Mesodermal cell (in vitro differentiated cells): ENCODE measurements around the gene TOX2.

Experiments used
- H3K27ac ChIP-seq: 2 replicates; pipeline ENCODE4 v1.7.0; 2013; ENCODE audit warnings: mild to moderate bottlenecking, low read depth, low read length, moderate library complexity; ENCODE audit not compliant: severe bottlenecking
- H3K36me3 ChIP-seq: 2 replicates; pipeline ENCODE4 v1.7.1; 2013; ENCODE audit warnings: mild to moderate bottlenecking, low read length, moderate library complexity; ENCODE audit not compliant: control insufficient read depth, insufficient read depth
- H3K4me1 ChIP-seq: one replicate; pipeline ENCODE4 v1.7.1; 2013; ENCODE audit warnings: mild to moderate bottlenecking, low read length; ENCODE audit not compliant: insufficient read depth, control insufficient read depth, poor library complexity, severe bottlenecking
- H3K4me3 ChIP-seq: 2 replicates; pipeline ENCODE4 v1.7.0; 2013; ENCODE audit warnings: low read length, control low read depth, mild to moderate bottlenecking; ENCODE audit not compliant: insufficient read depth, poor library complexity, severe bottlenecking; ENCODE audit errors: extremely low read depth
- H3K9me3 ChIP-seq: 2 replicates; pipeline ENCODE4 v1.7.1; 2013; ENCODE audit warnings: mild to moderate bottlenecking, low read length, moderate library complexity; ENCODE audit not compliant: control insufficient read depth
- WGBS, 2 experiments: methylation state at CpG; one replicate each; pipeline ENCODE4 v1.1.5; 2013; ENCODE audit warnings: missing lambda C conversion rate in 2 of 2; ENCODE audit not compliant: insufficient coverage in 2 of 2; 5-methylcytosine and 5-hydroxymethylcytosine counted together

Gene TOX2

DNA sequence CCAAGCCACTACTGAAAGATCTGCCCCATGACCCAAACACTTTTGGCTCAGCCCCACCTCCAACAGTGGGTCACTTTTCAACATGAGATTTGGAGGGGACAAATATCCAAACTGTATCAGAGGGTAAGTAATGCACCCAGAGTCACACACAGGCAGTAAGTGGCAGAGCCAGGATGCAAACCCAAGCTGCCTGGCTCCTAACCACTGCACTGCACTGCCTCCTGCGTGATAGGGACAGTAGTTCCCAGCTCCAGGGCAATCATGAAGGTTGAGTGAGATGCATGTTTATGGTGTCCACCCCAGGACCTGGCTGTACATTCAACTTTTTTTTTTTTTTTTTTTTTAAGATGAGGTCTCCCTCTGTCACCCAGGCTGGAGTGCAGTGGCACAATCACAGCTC, 88.2 kb downstream of the TOX2 start:
- Histone ChIP-seq H3K36me3 (no peaks in the 10 kb centered on the region), H3K4me1 (no peaks in the 10 kb centered on the region), H3K27ac (no peak overlapping the region), H3K9me3 (no peaks in the 10 kb centered on the region), H3K4me3 (no peak overlapping the region)
- 83% methylated on average over 1 of the region's 1 CpG; no CpG with 5 or more reads in 1 of the 2 experiments for WGBS, 2 experiments

DNA sequence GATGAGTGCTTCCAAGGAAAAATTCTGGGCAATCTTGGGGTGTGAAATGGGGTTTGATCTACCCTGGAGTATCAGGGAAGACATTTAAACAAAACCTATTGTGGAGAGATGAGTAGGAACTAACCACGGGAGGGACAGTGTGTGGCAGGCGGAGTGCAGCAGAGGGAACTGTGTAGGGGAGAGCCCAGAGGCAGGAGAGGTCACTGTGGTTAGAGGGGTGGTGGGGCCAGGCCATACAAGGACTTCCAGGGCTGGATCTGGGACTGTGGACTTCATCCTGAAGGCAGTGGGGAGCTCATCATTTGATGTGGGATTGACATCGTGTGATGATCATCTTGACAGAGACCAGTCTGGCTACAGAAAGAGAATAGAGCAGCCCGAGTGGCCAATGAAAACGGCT, 89.0 kb downstream of the TOX2 start:
- Histone ChIP-seq H3K4me1 (no peaks in the 10 kb centered on the region), H3K4me3 (no peak overlapping the region), H3K27ac (no peak overlapping the region), H3K9me3 (no peaks in the 10 kb centered on the region), H3K36me3 (no peaks in the 10 kb centered on the region)
- WGBS, 2 experiments, result 83% methylated on average over 2 to 5 of the region's 5 CpGs

DNA sequence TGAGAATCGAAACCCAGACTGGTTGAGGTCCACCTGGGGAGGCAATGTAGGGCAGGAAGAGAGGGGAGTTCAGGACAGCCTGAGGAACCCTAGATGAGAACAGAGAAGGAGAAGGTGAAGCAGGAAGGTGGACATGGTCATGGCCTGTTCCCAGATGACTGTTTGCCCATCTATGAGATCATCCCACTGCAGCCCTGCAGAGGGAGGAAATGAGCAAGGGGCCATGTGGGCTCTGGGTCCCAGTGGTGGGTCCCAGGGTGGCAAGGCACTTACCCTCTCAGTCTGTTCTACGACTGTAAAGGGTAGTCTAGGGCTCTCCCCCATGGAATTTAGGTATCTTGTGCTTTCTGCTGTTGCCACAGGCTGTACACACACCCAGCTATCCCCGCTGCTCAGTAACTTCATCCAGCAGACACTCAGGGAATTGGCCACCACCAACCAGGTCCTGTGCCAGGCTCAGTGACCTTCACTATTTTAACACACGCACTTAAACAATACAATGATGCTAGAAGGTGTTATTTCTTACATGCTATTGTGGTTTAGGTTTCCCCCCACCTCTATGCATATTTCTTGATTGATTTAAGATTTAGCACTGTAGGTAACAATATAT, 89.8 kb downstream of the TOX2 start:
- Histone ChIP-seq H3K27ac (no peak overlapping the region), H3K4me1 (no peaks in the 10 kb centered on the region), H3K4me3 (no peak overlapping the region), H3K36me3 (no peaks in the 10 kb centered on the region), H3K9me3 (no peaks in the 10 kb centered on the region)
- WGBS, 2 experiments, result 72 to 88% methylated on average over 2 to 3 of the region's 4 CpGs

DNA sequence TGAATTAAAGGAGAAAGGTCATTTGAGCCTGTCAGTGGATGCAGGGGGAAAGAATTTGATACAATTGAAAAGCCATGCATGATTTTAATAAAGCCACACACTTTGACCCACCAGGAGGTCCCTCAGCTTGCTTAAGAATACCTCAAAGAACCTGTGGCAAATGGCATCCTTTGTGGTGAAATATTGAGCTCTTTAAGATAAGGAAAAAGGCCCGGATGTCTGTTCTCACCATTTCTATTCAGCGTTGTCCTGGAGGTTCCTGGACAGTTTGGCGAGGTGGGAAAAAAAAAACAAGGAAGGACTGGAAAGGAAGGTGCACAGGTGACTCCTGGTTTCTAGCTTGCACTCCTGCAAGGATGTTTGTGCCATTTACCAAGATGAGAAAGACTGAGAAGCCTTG, 91.0 kb downstream of the TOX2 start:
- WGBS, 2 experiments, result 76 to 97% methylated on average over 3 of the region's 3 CpGs
- no peak overlapping the region for H3K27ac ChIP-seq
- H3K36me3 ChIP-seq, result no peaks in the 10 kb centered on the region
- no peak overlapping the region for H3K4me3 ChIP-seq
- no peaks in the 10 kb centered on the region for H3K4me1 ChIP-seq
- H3K9me3 ChIP-seq, result no peaks in the 10 kb centered on the region

DNA sequence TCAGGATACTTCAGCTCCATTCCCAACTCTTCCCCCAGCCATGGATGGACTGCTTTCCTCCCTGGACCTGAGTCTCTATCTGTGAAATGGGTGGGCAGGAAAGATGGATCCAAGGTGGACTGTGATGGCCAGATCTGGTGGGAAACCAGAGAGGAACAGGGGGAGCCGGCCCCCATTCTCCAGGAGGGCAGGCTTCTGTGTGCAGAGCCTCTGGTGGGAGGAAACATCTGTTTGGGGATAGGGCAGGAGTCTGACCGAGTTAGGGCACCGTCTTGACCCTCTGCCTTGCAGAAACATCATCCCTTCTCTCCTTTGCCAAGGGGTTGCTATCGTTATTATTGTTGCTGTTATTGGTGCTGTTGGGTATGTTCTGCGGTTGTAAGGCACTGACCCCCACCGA, 91.5 kb downstream of the TOX2 start:
- Histone ChIP-seq H3K36me3 (no peaks in the 10 kb centered on the region), H3K27ac (no peak overlapping the region), H3K9me3 (no peaks in the 10 kb centered on the region), H3K4me1 (no peaks in the 10 kb centered on the region), H3K4me3 (no peak overlapping the region)
- 100% methylated on average over 1 to 3 of the region's 6 CpGs for WGBS, 2 experiments

DNA sequence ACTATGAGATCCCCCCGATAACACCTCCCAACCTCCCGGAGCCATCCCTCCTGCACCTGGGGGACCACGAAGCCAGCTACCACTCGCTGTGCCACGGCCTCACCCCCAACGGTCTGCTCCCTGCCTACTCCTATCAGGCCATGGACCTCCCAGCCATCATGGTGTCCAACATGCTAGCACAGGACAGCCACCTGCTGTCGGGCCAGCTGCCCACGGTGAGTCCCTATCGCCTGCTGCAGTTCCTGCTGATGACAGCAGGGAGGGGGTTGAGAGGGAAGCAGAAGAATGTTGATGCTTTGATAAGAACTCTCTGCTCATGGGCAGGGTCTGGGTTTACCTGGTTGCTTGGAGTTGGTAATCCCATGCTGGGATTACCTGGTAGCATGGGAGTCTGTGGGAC, 91.9 kb downstream of the TOX2 start:
- Histone ChIP-seq H3K4me1 (no peaks in the 10 kb centered on the region), H3K9me3 (no peaks in the 10 kb centered on the region), H3K4me3 (no peak overlapping the region), H3K36me3 (no peaks in the 10 kb centered on the region), H3K27ac (no peak overlapping the region)
- WGBS, 2 experiments, result 93 to 98% methylated on average over 7 to 9 of the region's 9 CpGs

DNA sequence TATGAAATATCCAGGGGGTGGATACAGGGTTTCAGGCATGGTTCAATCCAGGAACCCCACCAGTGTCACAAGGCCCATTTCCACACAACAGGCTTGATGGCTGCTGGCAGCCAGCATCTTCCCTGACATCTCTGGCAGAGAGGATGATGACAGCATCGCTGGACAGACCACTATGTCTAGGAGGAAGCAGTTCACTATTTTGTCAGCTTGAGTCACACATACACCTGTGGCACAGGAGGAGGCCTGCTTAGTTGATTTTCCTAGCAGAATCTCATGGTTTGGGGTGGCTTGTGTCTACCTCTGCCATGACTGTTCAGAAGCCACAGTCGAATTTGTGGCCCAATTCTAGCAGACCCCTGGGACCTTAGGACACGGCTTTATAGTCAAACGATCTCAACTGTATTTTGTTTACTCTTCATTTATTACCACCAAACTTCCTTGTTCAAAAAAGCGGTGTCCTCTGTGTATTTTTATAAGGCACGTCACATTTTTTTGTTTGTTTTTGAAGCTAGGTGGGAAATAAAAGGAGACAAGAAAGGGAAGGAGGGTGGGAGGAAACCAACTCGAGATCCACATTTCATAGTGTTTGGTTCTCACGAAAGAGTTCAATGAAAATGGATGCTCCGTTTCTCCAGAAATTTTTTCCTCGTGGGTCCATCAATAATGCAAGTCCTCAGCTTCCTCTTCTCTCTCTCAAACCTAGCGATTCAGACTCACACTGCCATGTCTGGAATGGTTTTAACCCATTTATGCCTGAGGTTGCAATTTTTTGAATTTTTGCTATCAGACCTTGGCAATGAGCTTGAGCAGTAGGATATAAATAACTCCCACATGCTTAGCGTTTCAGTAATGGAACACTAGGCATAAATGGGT, 94.4 kb downstream of the TOX2 start:
- H3K4me1 ChIP-seq, result no peaks in the 10 kb centered on the region
- no peaks in the 10 kb centered on the region for H3K9me3 ChIP-seq
- H3K4me3 ChIP-seq, result no peak overlapping the region
- 94 to 99% methylated on average over 7 of the region's 12 CpGs for WGBS, 2 experiments
- no peaks in the 10 kb centered on the region for H3K36me3 ChIP-seq
- no peak overlapping the region for H3K27ac ChIP-seq

DNA sequence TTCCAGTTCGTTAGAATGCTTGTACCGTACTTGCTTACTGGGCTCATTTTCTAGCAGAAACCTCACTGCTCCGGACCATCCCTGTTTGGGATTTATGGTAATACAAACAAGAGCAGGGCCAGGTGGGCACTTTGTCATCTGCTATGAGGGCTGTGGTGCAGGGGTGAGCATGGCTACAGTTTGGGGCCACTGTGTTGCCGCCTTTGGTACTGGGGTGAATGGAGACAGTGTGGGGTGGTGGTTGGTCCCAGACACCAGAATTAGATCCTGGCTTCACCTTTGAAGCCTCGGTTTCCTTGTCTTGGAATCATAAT, 95.0 kb downstream of the TOX2 start:
- 84 to 91% methylated on average over 5 of the region's 5 CpGs for WGBS, 2 experiments
- H3K36me3 ChIP-seq, result no peaks in the 10 kb centered on the region

DNA sequence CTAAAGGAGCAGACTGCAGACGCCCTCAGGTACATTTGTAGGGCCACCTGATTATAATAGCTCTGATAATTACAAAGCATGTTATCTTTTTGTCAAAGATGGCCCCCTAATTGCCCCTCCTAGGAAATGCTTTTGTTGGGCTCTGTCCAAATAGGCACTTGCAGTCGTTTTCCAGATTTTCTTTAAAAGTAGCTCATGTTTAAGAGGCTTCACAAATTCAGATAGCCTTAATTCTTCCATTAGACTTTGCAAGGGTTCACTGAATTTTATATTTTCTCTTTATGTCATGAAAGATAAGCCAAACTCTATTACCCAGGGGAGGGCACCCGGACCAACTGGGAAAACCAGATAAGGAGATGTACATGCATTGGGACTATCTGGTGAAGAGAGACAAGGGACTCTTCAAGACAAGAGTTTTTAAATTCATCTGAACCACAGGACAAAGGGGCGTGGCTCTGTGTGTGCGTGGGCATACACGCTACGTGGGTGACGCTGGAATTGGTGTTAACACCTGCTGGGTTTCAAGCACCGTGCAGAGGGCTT, 95.6 kb downstream of the TOX2 start:
- H3K36me3 ChIP-seq, result no peaks in the 10 kb centered on the region
- WGBS, 2 experiments, result 83 to 94% methylated on average over 6 to 8 of the region's 9 CpGs
- no peaks in the 10 kb centered on the region for H3K9me3 ChIP-seq
- no peak overlapping the region for H3K27ac ChIP-seq
- H3K4me1 ChIP-seq, result no peaks in the 10 kb centered on the region
- no peak overlapping the region for H3K4me3 ChIP-seq

More for the DNA sequence above, 95.0 kb downstream of the TOX2 start:
- H3K9me3 ChIP-seq, result no peaks in the 10 kb centered on the region
- H3K27ac ChIP-seq, result no peak overlapping the region
- H3K4me3 ChIP-seq, result no peak overlapping the region
- no peaks in the 10 kb centered on the region for H3K4me1 ChIP-seq

DNA sequence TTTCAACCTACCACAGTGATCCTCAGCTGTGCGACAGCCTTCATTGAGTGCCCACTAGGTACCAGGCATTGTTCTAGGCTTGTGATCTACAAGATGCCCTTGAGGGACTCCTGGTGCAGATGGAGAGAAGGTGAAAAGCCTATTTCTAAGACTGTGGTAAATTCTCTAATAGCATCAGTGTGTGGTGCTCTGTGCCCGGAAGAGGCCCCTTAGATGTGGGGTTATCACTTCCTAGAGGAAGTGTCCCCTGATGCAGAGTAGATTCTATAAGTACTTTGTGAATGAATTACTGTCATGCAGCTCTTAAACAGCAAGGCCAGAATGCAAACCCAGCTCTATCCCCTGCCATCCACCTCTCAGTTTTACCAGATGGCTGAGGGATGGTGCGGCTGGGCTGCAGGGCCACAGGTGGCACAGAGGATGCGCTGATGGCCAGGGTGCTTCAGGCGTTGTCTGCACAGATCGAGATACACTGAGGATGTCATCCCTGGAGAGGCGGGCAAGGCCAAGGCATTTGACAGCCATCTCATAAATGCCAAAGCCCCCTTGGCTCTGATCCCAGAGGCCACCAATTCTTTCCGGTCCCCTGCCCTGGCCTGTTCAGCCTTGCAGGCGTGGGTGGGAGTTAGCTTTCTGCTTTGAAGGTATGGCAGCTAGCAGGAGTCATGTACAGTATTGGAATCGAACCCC, 96.7 kb downstream of the TOX2 start:
- Histone ChIP-seq H3K27ac (no peak overlapping the region), H3K4me3 (no peak overlapping the region), H3K36me3 (no peaks in the 10 kb centered on the region), H3K9me3 (no peaks in the 10 kb centered on the region), H3K4me1 (no peaks in the 10 kb centered on the region)
- WGBS, 2 experiments, result 95% methylated on average over 6 to 7 of the region's 10 CpGs
